NOMO-1 (cell line): Measurements from ENCODE around the gene MANEA.
"Not testable (repeated sequence)": the region's sequence is repeated elsewhere in the genome, so short reads cannot be mapped to it uniquely, and the experiment has no call there.

Experiments
- DNase-seq, 2 experiments: peaks; one replicate each; lab custom pipeline; 2025; ENCODE audit not compliant: unreplicated experiment in 2 of 2; lab: John Stamatoyannopoulos, UW

MANEA gene

DNA sequence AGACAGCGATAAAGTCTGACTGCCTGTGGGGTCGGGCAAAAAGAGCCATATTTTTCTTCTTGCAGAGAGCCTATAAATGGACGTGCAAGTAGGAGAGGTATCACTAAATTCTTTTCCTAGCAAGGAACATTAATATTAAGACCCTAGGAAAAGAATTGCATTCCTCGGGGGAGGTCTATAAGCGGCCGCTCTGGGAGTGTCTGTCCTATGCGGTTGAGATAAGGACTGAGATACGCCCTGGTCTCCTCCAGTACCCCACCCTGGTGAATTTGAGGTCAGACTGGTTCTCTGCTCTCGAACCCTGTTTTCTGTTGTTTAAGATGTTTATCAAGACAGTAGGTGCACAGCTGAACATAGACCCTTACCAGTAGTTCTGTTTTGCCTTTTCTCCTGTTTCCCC lies 6.9 kb downstream of the MANEA start:
- DNase-seq, result not testable (repeated sequence)

DNA sequence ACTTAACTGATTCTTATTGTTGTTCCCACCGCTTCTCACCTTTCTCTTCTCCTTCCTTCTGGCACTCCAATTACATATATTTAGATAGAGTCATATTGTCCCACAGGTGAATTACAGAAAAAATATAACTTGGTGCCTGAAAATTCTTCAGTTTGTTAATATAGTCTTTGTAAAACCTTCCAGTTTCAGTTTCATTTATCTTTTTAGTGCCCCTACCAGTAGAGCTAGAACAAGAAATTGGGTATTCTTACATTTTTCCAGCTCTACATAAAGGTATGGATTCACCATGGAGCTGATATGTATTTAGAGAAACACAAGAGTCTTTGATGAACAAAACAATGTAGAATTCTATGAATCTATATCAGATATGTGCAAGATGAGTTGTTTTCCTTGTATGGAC lies 10.7 kb downstream of the MANEA start:
- no peak for DNase-seq

DNA sequence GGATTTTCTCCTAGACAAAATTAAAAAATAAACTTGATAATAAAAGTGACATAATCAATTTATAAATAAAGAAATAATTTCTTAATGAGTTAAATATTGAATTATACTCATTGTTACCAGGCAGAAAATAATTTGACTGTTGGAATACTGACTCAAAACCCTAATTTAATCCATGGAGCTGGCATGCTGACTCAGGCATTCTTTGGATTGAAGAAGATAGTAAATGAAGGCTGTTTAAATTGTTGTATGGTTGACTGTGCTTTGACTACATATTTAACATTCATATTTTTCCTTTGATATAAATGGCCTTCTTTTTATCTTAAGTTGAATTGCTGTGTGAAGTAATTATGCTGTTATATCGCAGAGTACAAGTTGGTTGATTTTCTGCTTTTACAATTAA lies 11.7 kb downstream of the MANEA start:
- no peak for DNase-seq

DNA sequence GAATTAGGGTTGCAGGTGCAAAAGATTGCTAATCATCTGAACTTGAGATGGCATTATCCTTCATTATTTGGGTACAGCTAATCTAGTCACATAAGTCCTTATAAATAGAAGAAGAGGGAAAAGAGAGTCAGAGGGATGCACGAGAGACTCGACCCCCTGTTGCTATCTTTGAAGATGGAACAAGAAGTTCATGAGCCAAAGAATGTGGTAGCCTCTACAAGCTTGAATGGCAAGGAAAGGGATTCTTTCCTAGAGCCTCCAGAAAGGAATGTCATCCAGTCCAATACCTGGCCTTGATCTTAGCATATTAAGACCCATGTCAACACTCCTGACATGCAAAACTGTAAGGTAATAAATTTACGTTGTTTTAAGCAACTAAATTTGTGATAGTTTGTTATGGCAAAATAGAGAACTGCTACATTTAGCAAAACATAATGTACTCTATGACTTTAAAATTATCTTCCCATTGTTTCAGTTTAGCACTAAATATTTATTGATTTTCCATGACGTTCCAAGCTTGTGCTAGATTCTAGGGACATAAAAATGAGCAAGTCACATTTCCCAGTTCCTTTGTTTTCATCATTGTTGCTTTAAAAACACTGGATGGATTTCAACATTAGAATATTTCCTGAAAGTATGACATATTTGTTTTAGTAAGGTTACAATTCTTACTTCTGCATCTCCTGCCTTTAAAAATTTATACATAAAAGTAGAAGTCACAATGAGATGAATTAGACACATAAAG lies 12.7 kb downstream of the MANEA start:
- DNase-seq, result no peak

DNA sequence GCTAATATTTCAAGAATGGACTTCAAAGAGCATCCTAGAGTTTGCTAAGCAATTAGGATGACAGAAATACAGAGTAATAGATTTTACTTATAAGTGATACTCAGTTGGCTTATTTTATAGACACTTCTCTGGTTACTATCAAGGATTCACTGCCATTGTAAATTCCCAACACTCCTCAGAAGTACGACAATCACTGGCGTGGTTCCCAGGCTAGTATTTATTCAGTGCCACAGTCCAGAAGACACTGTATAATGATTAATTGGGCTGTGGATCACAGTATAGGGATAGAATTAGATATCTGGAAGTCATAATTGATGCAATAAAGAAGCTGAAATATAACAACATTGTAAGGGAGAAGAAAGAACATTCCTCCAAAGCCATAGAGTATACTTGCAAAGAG lies 15.7 kb downstream of the MANEA start:
- DNase-seq, result no peak

DNA sequence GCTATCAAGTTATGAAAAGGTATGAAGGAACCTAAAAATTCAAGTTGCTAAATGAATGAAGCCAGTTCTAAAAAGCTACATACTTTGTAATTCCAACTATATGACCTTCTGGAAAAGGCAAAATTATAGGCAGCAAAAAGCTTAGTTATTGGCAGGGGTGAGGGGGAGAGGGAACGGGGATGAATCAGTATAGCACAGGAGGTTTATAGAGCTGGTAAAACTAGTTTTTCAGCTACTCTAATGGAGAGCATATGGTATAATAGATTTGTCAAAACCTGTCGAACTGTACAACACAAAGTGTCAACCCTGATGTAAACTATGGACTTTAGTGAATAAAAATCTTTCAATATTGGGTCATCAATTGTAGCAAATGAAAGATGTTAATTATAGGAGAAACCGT lies 18.7 kb downstream of the MANEA start:
- DNase-seq, result no peak

DNA sequence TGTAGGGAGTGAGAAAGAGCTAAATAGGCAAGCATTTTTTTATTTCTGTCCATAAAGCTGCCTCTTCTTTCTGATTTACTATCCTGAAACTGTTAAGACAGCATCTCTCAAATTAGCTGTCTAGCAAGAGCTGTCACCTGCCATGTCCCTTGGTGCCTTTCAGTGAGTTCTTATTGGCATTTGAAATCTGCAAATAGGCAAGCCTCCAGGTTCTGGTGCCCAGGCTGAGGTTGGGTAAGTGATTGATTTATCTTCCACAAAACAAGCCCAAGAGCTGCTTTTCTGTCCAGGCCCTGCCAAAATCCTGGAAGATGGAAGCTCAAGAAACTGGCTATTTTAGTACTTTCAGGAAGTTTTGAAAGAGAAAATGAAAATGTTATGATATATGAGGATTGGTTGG lies 22.4 kb downstream of the MANEA start:
- no peak for DNase-seq

DNA sequence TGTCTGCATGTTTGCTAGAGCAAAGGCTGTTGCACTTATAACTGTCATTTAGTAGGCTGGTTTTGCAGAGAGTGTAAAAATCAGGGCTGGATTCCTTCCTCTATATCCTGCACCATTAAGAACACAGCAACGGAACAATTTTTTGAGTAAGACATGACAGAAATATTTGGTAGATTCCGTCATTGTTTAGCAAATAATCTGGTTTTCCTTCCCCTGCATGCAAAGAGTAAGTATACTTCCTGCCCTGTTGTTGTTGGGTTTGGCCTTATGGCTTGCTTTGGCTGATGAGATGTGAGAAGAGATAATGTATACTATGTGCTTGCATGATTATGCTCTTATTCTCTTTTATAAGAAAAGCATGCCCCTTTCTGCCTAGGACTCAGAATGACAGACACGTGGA lies 23.8 kb downstream of the MANEA start:
- DNase-seq, result no peak

DNA sequence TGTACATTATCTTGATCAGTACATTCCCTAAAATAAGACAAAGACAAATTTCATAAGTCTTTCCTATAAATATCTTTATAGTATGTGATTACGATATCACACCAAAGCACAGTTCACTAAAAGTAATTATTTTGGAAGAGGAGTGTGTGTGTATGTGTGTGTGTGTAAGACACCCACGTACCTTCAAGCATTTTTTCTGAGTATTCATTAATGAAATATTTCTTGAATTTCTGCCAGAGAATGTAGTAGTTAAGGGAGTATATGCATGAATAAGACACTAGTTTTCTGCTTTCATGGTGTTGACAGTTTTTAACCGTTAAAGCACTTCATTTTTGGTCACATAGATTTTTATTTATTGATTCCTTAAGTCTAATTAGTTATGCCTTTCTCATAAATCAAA lies 36.8 kb downstream of the MANEA start:
- no peak for DNase-seq

DNA sequence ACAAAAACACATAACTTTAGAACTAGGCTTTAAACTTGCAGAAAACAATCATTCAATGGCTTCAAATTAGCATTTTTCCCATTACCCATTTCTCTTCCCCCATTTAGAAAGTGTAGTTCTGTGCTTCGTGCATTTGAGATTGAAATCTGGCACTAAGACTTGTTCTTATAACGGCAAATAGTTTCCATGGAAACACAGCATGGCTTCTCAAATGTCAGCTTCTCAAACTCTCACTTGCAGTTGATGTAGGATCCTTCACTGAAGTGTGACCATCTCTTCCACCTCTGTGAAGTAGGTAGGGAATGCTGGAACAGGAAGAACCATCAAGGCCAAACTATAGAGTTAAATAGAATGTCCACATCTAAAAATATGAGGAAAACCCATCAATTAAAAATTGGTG lies 52.2 kb downstream of the MANEA start:
- DNase-seq, result no peak

DNA sequence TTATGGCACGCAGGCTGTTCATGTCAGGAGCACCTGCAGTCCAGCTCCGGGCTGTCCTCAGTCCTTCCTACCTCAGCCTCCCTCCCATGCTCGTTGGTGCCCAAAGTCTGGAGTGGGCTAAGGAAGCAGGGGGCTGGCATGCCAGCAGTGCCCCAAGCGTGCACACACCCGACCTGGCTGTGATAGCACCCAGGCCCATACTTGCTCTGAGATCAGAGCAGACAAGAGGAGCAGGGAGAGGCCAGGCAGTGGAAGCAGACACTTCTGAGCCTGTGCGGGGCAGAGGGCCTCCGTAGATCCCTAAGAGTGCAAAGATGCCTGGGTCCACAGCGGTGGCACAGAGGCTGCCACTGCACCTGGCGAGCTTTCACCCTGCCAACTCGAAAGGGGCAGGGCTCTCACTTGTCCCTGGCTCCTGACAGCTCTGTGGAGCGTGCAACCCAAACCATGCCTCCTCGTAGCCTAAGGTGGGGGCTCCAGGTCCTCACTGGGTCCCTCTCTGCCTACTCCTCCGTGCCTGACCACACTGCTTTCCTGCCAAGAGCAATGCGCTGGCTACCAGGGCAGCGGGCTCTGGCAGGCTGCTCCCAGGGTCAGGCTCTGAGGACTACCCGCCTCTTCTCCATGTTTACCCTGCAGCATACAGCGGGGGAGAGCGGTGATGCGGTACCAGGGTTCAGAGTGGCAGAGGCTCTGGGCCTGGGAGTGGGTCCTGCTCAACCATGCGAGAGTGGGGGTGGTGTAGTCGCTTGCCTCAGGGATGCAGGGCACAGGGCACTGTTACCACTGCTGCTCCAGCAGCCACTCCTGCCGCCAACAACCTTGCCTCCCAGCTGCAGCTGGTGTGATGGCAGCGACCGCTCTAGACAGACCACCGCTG lies 59.5 kb downstream of the MANEA start:
- DNase-seq, result no peak

DNA sequence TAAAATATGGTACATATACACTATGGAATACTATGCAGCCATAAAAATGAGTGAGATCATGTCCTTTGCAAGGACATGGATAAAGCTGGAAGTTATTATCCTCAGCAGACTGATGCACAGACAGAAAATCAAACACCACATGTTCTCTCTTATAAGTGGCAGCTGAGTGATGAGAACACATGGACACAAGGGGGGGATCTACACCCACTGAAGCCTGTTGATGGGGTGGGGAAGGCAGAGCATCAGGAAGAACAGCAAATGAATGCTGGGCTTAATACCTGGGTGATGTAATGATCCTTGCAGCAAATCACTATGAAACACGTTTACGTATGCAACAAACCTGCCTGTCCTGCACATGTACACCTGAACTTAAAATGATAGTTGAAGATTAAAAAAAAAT lies 71.3 kb downstream of the MANEA start:
- DNase-seq, result no peak

DNA sequence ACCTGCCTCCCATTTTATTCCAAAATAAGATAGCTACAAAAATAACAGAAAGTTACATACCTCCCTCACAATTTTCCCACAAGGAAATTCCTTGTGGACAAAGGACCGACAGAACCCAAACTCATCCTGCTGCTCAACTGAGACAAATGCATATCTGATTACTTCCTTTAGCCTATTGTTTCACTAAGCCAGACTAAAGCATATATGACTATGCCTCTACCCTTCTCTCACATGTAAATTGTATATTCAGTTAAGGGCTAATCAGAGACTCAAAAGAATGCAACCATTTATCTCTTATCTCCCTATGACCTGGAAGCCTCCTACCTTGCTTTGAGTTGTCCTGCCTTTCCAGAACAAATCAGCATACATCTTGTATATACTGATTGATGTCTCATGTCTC lies 72.1 kb downstream of the MANEA start:
- no peak for DNase-seq

DNA sequence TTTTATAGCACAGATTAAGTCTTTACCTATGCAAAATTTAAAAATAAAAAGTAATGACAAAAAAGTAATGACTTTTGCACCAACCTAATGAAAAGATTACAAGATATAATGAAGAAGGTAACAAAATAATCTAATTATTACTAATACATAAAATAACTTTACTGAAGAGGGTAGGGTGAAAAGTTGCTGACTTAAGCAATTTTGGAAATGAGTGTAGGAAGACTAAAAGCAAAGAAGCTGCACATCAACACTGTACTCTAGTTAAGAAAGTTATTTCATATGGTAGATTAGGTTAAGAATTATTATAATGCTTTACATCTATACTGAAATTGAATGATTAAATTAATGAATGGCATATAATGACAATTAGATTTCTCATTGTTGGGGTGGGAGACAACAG lies 76.8 kb downstream of the MANEA start:
- DNase-seq, result no peak

DNA sequence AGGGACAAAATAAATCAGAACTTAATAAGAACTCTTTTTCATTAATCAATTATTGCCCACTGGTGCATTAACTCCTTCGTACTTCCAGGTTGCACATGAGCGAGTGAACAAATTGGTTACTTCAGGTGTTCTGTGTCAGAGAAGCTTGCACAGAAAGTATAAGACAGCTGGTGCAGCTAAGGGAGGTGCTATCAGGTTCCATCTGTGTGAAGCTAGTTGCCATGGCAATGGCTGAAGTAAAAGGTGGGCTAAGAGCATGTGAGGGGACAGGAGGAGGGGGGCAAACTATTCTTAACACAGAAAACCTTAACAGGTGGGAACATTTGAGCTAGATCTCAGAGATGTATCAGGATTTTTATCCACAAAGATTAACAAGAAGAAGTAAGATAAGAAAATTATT lies 81.6 kb downstream of the MANEA start:
- DNase-seq, result no peak
